Tibial artery (tissue), 4 donors: Measurements from ENCODE around the gene ACP3.
"Not testable (repeated sequence)": the region's sequence is repeated elsewhere in the genome, so short reads cannot be mapped to it uniquely, and the experiment has no call there.

Experiments used
- DNase-seq, 2 donors: peaks; one replicate each; pipeline ENCODE4 v3.0.0-alpha.2; 2019
- H3K27ac ChIP-seq, 2 donors: fragments of 200-600 bp; sonication (generic) in 1 of 2; 1 replicate in 1 of 2; 2 replicates in 1 of 2; pipeline ENCODE4 v1.5.1; 2018 to 2019; ENCODE audit warnings: mild to moderate bottlenecking in 1 of 2
- H3K27me3 ChIP-seq, 2 donors: fragments of 200-600 bp; sonication (generic) in 1 of 2; one replicate each; pipeline versions ENCODE4 v1.5.1 to v1.6.0; 2016 to 2019
- H3K36me3 ChIP-seq, 3 donors: fragments of 200-600 bp; sonication (generic) in 2 of 3; one replicate each; pipeline ENCODE4 v1.5.1; 2016 to 2019; ENCODE audit warnings: mild to moderate bottlenecking in 2 of 3
- H3K4me1 ChIP-seq, 4 donors: fragments of 200-600 bp; sonication (generic) in 2 of 4; 1 replicate in 3 of 4; 2 replicates in 1 of 4; pipeline ENCODE4 v1.5.1; 2016 to 2019
- H3K4me3 ChIP-seq, 2 donors: fragments of 200-600 bp; sonication (generic) in 1 of 2; 1 replicate in 1 of 2; 2 replicates in 1 of 2; pipeline ENCODE4 v1.5.1; 2018 to 2019; ENCODE audit warnings: mild to moderate bottlenecking in 2 of 2
- H3K9me3 ChIP-seq, 3 donors: fragments of 200-600 bp; sonication (generic) in 1 of 3; one replicate each; pipeline ENCODE4 v1.5.1; 2016 to 2019
- intact Hi-C: fragments of 100-400 bp; cut with DNase I; formaldehyde crosslinking; loops from one replicate; pipeline ENCODE4 v1.15.0; 2023; ENCODE audit warnings: low total_unique reads
- TF ChIP-seq, protein P1 (sequence below), 2 experiments: fragments of 200-600 bp in 1 of 2; fragments of 450-650 bp in 1 of 2; IDR thresholded peaks; one replicate each; pipeline ENCODE4 v1.5.1; 2017 to 2019; ENCODE audit warnings: antibody characterized with exemption in 2 of 2, mild to moderate bottlenecking in 1 of 2, moderate library complexity in 1 of 2

ACP3 gene

DNA sequence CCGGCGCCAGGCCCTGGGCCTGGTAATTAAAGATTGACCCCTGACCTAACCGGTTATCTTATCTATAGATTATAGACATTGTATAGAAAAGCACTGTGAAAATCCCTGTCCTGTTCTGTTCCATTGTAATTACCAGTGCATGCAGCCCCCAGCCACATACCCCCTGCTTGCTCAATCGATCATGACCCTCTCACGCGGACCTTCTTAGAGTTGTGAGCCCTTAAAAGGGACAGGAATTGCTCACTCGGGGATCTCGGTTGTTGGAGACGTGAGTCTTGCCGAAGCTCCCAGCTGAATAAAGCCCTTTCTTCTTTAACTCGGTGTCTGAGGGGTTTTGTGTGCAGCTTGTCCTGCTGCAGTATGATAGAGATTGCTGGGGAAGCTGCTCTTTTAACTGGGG lies 7.2 kb upstream of the ACP3 start:
- DNase-seq, H3K9me3 ChIP-seq, H3K27ac ChIP-seq, H3K27me3 ChIP-seq, H3K4me3 ChIP-seq, H3K4me1 ChIP-seq, intact Hi-C loops, H3K36me3 ChIP-seq: not testable (repeated sequence)

DNA sequence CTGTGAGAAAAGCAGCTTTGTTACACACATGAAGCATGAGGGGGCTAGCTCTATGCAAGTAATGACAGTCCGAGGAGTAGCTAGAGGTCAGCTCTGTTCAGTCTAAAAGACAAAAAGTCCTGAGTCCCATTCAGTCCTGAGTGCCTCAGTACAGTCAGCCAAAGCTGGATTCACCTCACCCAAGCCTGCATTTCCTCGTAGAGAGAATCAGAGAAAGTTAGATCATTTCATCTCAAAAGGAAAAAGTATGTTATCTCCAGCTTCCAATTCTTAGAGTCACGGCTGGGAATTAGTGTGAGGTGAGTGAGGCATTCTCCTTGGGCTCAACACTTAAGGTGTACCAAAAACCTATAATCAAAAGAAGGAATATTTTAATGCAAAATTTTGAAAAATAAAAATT lies 5.9 kb upstream of the ACP3 start:
- H3K9me3 ChIP-seq: no peaks in the 10 kb centered on the region
- H3K4me3 ChIP-seq: no peak overlapping the region
- TF ChIP-seq, protein P1, sequence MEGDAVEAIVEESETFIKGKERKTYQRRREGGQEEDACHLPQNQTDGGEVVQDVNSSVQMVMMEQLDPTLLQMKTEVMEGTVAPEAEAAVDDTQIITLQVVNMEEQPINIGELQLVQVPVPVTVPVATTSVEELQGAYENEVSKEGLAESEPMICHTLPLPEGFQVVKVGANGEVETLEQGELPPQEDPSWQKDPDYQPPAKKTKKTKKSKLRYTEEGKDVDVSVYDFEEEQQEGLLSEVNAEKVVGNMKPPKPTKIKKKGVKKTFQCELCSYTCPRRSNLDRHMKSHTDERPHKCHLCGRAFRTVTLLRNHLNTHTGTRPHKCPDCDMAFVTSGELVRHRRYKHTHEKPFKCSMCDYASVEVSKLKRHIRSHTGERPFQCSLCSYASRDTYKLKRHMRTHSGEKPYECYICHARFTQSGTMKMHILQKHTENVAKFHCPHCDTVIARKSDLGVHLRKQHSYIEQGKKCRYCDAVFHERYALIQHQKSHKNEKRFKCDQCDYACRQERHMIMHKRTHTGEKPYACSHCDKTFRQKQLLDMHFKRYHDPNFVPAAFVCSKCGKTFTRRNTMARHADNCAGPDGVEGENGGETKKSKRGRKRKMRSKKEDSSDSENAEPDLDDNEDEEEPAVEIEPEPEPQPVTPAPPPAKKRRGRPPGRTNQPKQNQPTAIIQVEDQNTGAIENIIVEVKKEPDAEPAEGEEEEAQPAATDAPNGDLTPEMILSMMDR (IDR thresholded peaks at IDR 0.05): no peak
- no peak for DNase-seq
- H3K4me1 ChIP-seq: no peaks in the 10 kb centered on the region
- intact Hi-C loops: no loop called here
- no peaks in the 10 kb centered on the region for H3K36me3 ChIP-seq
- H3K27ac ChIP-seq: no peak overlapping the region
- peaks cover 0 to 3% of the 10 kb centered on the region in 2 donors for H3K27me3 ChIP-seq

DNA sequence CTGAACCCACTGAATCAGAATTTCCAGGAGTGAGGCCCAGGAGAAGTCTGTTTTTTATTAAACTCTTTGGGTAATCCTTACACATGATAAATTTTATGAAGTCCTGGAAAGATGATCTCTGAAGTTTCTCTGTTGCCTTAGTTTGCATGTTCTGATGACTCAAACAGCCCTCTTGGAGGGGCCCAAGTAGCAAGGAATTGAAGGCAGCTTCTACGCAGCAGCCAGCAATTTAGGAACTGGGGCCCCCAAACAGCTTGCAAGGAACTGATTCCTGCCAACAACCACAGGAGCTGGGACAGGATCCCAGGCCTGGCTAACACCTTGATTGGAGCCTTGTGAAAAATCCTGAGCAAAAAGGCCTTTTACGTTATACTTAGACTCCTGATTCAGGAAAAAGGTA lies 5.4 kb upstream of the ACP3 start:
- Histone ChIP-seq H3K27me3 (peaks cover 0 to 3% of the 10 kb centered on the region in 2 donors), H3K36me3 (no peaks in the 10 kb centered on the region), H3K9me3 (no peaks in the 10 kb centered on the region), H3K4me3 (no peak overlapping the region), H3K27ac (no peak overlapping the region), H3K4me1 (peaks cover 0 to under 1% (median 0%) of the 10 kb centered on the region in 4 donors)
- intact Hi-C loops: no loop called here
- no peak for DNase-seq
- TF ChIP-seq, protein P1 (IDR thresholded peaks at IDR 0.05): no peak

DNA sequence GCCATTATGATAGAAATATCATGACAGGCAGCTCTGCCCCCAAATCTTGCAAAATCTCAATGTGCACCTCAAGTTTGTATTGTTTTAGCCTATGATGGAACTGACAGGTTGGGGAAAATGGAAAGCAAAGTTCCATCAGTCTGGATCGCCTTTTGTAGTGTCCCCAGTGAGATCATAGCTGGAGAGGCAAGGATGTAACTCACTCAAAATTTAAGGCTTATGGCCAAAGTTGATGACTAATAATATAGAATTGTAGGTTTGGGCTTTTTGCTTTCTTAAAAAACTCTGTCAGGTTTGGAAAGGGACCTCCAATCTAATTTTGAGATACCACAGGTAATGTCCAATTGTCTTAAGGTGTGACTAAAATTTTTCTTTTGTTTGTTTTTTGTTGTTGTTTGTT lies 1.4 kb upstream of the ACP3 start:
- Histone ChIP-seq H3K27ac (no peak overlapping the region), H3K27me3 (peaks cover 0 to 3% of the 10 kb centered on the region in 2 donors), H3K36me3 (no peaks in the 10 kb centered on the region), H3K9me3 (no peaks in the 10 kb centered on the region), H3K4me1 (peaks cover 0 to 8% (median 0%) of the 10 kb centered on the region in 4 donors), H3K4me3 (no peak overlapping the region)
- DNase-seq: no peak
- intact Hi-C loops: loop anchor here (5.0 kb wide), 1 partner anchor 1669 kb away; no protein-coding TSS in a partner anchor
- TF ChIP-seq, protein P1 (IDR thresholded peaks at IDR 0.05): no peak

DNA sequence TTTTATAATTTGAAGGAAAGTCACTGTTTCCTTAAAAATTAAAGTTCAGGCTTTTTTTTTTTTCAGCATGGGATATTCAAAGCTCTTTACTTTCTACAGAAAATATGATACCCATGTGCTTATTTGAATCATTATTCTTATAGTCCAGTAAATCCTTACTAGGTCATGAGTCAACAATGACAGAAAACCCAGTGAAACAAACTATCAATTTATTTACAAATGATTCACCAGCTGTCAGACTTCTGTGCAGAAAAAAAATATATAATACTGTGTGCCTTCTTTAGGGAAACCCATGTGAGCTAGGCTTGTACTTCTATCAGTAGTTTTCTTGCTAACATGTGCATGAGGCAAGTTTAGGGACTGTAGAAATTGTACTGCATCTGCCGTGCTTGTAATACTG lies 1.2 kb downstream of the ACP3 start:
- H3K27me3 ChIP-seq: peaks cover 0 to 3% of the 10 kb centered on the region in 2 donors
- H3K36me3 ChIP-seq: no peaks in the 10 kb centered on the region
- H3K4me1 ChIP-seq: peaks cover 0 to 8% (median 0%) of the 10 kb centered on the region in 4 donors
- no peak for DNase-seq
- H3K27ac ChIP-seq: no peak overlapping the region
- TF ChIP-seq, protein P1 (IDR thresholded peaks at IDR 0.05): no peak
- no peaks in the 10 kb centered on the region for H3K9me3 ChIP-seq
- intact Hi-C loops: loop anchor here (5.0 kb wide), 1 partner anchor 1671 kb away; no protein-coding TSS in a partner anchor
- no peak overlapping the region for H3K4me3 ChIP-seq

DNA sequence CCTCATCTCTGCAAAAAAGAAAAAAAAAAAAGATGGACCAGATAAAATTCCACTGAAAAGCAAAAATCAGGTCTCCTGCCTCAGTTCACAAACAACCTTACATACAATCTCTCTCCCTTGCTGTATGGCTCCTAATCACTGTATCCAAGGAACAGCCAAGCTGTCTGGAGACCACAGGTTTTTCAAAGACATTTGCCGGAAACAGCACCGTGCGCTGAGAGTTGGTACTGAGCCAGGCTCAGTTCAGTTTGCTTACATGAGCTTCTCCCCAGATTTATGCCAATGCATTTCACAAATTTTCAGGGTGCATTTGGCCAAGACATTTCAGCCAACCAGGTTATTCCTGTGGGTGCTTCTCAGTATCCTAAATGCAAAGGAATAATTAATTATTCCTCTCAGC lies 4.1 kb downstream of the ACP3 start:
- DNase-seq: no peak
- no peaks in the 10 kb centered on the region for H3K9me3 ChIP-seq
- no peak overlapping the region for H3K4me3 ChIP-seq
- intact Hi-C loops: no loop called here
- H3K27me3 ChIP-seq: no peaks in the 10 kb centered on the region
- H3K36me3 ChIP-seq: no peaks in the 10 kb centered on the region
- peaks cover 0 to 8% (median 0%) of the 10 kb centered on the region in 4 donors for H3K4me1 ChIP-seq
- H3K27ac ChIP-seq: no peak overlapping the region
- TF ChIP-seq, protein P1 (IDR thresholded peaks at IDR 0.05): no peak
